GM23248 (cell line): ENCODE results near the gene MAPKAPK5.

Source experiments
- EZH2 ChIP-seq: fragments of 200-600 bp; sonication (generic); IDR thresholded peaks from 2 replicates; pipeline ENCODE4 v1.6.1; 2018; ENCODE audit warnings: antibody characterized with exemption, mild to moderate bottlenecking; ENCODE audit not compliant: insufficient read depth, poor library complexity, severe bottlenecking
- EZH2phosphoT487 ChIP-seq: fragments of 200-600 bp; sonication (generic); IDR thresholded peaks from 2 replicates; pipeline ENCODE4 v1.6.1; 2018; ENCODE audit warnings: antibody characterized with exemption, moderate library complexity, mild to moderate bottlenecking, low read depth; ENCODE audit not compliant: insufficient read depth

GRCh38 chr12:111936869-111937268 is 94.8 kb downstream of the MAPKAPK5 start:
- TF ChIP-seq EZH2 (no peak), EZH2phosphoT487 (no peak)
